ENCODE results near the gene NR1D2. TPM values are rescaled to one million over a fixed set of nuclear protein-coding genes. Genes with fewer than 3 reads are reported as not detected.

NR1D2 gene
- total and polyA plus RNA-seq, 2 donors (not counting 1 experiment from before 2014, with no cell fraction given) = 9.9 to 58.2 TPM

- intact Hi-C loops (cut with micrococcal nuclease) = loop anchor here (10.0 kb wide), 1 partner anchor 1745 kb away; the partner anchor contains the start of gene TOP2B
- peaks cover 47% of the 10 kb centered on the region for H3K4me1 Mint-ChIP-seq
- H3K9me3 Mint-ChIP-seq (ENCODE audit: insufficient read depth) = no peaks in the 10 kb centered on the region
- ChIA-PET CTCF (no interaction called here), POLR2A (interaction anchor here (0.6 to 1.2 kb wide), 2 partner anchors 9 to 24 kb away, joined by 3 to 4 read pairs; no protein-coding TSS in a partner anchor)
- H3K4me2 ChIP-seq (replicated peaks; ENCODE audit: low read depth, low read length, poor library complexity, severe bottlenecking) = no peak overlapping the region
- no peak for ATAC-seq (ENCODE audit: low read depth)
- peak; percentile 35 for DNase-seq
- no peak overlapping the region for H2AFZ ChIP-seq (ENCODE audit: insufficient read depth, low read depth, low read length, poor library complexity, severe bottlenecking)
- H3K27ac Mint-ChIP-seq = peak overlapping the region; percentile 22
- no peak overlapping the region for H3K9ac ChIP-seq (ENCODE audit: low read length)
- peaks cover 36 to 38% of the 10 kb centered on the region in 2 donors for H3K4me1 ChIP-seq (ENCODE audit: control insufficient read depth in 2 of 2, insufficient read depth in 2 of 2, low read length in 2 of 2)
- peak overlapping the region; percentile 16 for H3K4me3 Mint-ChIP-seq
- no peaks in the 10 kb centered on the region for H3K27me3 ChIP-seq (replicated peaks in 1 of 4; ENCODE audit: control extremely low read depth in 1 of 4, control insufficient read depth in 3 of 4, insufficient read depth in 4 of 4, low read length in 3 of 4)
- no peak for TF ChIP-seq EZH2 (IDR thresholded peaks at IDR 0.05; ENCODE audit: borderline replicate concordance, insufficient read depth, low read depth, low read length, poor library complexity, severe bottlenecking)
- peak overlapping the region in 1 of 2 donors; percentile 51 for H3K27ac ChIP-seq (ENCODE audit: low read length in 2 of 2)
- peaks cover 4% of the 10 kb centered on the region for H3K27me3 Mint-ChIP-seq
- peaks cover 5 to 43% of the 10 kb centered on the region in 2 experiments for H3K36me3 ChIP-seq (replicated peaks in 1 of 2; ENCODE audit: control extremely low read depth in 1 of 2, control insufficient read depth in 1 of 2, extremely low read depth in 1 of 2, insufficient read depth in 2 of 2, low read length in 1 of 2)
- WGBS (ENCODE audit: insufficient coverage) = no CpG with 5 or more reads among the region's 2 CpGs
- peaks cover 33% of the 10 kb centered on the region for H3K79me2 ChIP-seq (ENCODE audit: control insufficient read depth, insufficient read depth, low read length)
- H3K9me3 ChIP-seq (ENCODE audit: control extremely low read depth in 1 of 3, control insufficient read depth in 2 of 3, insufficient read depth in 1 of 3, low read length in 2 of 3) = no peaks in the 10 kb centered on the region
- H3K4me3 ChIP-seq (ENCODE audit: control extremely low read depth in 1 of 5, extremely low read depth in 1 of 5, insufficient read depth in 1 of 5, low read depth in 2 of 5, low read length in 4 of 5) = no peak overlapping the region
- peaks cover 39% of the 10 kb centered on the region for H4K20me1 ChIP-seq (ENCODE audit: control insufficient read depth, insufficient read depth, low read length, poor library complexity, severe bottlenecking)
Measured at GRCh38 chr3:23919628-23920027, 25.5 kb upstream of the NR1D2 start.

- H3K4me1 ChIP-seq (ENCODE audit: control insufficient read depth in 2 of 2, insufficient read depth in 2 of 2, low read length in 2 of 2) = peaks cover 36 to 37% of the 10 kb centered on the region in 2 donors
- ATAC-seq (ENCODE audit: low read depth) = no peak
- peaks cover 47% of the 10 kb centered on the region for H3K4me1 Mint-ChIP-seq
- no peak overlapping the region for H3K9ac ChIP-seq (ENCODE audit: low read length)
- H3K27me3 ChIP-seq (replicated peaks in 1 of 4; ENCODE audit: control extremely low read depth in 1 of 4, control insufficient read depth in 3 of 4, insufficient read depth in 4 of 4, low read length in 3 of 4) = no peaks in the 10 kb centered on the region
- no peak overlapping the region for H3K4me3 ChIP-seq (ENCODE audit: control extremely low read depth in 1 of 5, extremely low read depth in 1 of 5, insufficient read depth in 1 of 5, low read depth in 2 of 5, low read length in 4 of 5)
- 100% methylated on average over 3 of the region's 5 CpGs for WGBS (ENCODE audit: insufficient coverage)
- no peak overlapping the region for H2AFZ ChIP-seq (ENCODE audit: insufficient read depth, low read depth, low read length, poor library complexity, severe bottlenecking)
- TF ChIP-seq CTCF (IDR thresholded peaks at IDR 0.05) = no peak
- TF ChIP-seq EZH2 (IDR thresholded peaks at IDR 0.05; ENCODE audit: borderline replicate concordance, insufficient read depth, low read depth, low read length, poor library complexity, severe bottlenecking) = no peak
- intact Hi-C loops (cut with micrococcal nuclease) = no loop called here
- H3K4me2 ChIP-seq (replicated peaks; ENCODE audit: low read depth, low read length, poor library complexity, severe bottlenecking) = no peak overlapping the region
- peak overlapping the region in 1 of 2 donors; percentile 51 for H3K27ac ChIP-seq (ENCODE audit: low read length in 2 of 2)
- peaks cover 27% of the 10 kb centered on the region for H3K79me2 ChIP-seq (ENCODE audit: control insufficient read depth, insufficient read depth, low read length)
- DNase-seq = no peak
- H3K4me3 Mint-ChIP-seq = peak overlapping the region; percentile 16
- H4K20me1 ChIP-seq (ENCODE audit: control insufficient read depth, insufficient read depth, low read length, poor library complexity, severe bottlenecking) = peaks cover 39% of the 10 kb centered on the region
- ChIA-PET POLR2A (interaction anchor here (0.6 to 1.2 kb wide), 3 partner anchors 8 to 24 kb away, joined by 3 to 4 read pairs (median 4); no protein-coding TSS in a partner anchor), CTCF (no interaction called here)
- no peaks in the 10 kb centered on the region for H3K9me3 Mint-ChIP-seq (ENCODE audit: insufficient read depth)
- H3K27ac Mint-ChIP-seq = peak overlapping the region; percentile 22
- H3K9me3 ChIP-seq (ENCODE audit: control extremely low read depth in 1 of 3, control insufficient read depth in 2 of 3, insufficient read depth in 1 of 3, low read length in 2 of 3) = no peaks in the 10 kb centered on the region
- peaks cover 5 to 48% of the 10 kb centered on the region in 2 experiments for H3K36me3 ChIP-seq (replicated peaks in 1 of 2; ENCODE audit: control extremely low read depth in 1 of 2, control insufficient read depth in 1 of 2, extremely low read depth in 1 of 2, insufficient read depth in 2 of 2, low read length in 1 of 2)
- H3K27me3 Mint-ChIP-seq = peaks cover 4% of the 10 kb centered on the region
Measured at GRCh38 chr3:23920151-23920655, 24.9 kb upstream of the NR1D2 start.
